GM21529 (cell line): Measurements from ENCODE around the gene KREMEN1.
"Not testable (repeated sequence)": the region's sequence is repeated elsewhere in the genome, so short reads cannot be mapped to it uniquely, and the experiment has no call there.

Experiments
- ATAC-seq: cut with Tn5 transposase; IDR thresholded peaks from one replicate; pipeline ENCODE4 v1.9.1; 2021; ENCODE audit not compliant: unreplicated experiment

Gene KREMEN1

DNA sequence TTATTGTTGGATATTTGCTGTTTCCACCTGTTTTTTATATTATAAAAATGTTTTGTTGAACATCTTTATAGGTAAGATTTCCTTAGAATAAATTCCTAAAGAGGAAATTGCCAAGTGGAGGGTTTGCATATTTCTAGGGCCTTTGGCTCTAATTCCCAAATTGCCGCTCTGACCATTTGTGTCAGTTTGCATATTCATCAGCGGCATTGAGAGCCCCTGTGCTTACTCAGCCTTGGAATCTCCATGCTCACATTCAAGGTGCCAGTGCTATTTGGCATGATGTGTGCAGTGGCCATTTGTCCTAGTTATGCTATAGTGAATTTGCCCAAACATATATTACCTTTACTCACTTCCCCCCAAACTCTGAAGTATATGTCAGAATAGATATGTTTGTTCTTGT is 25.5 kb downstream of the KREMEN1 start:
- ATAC-seq = no peak

DNA sequence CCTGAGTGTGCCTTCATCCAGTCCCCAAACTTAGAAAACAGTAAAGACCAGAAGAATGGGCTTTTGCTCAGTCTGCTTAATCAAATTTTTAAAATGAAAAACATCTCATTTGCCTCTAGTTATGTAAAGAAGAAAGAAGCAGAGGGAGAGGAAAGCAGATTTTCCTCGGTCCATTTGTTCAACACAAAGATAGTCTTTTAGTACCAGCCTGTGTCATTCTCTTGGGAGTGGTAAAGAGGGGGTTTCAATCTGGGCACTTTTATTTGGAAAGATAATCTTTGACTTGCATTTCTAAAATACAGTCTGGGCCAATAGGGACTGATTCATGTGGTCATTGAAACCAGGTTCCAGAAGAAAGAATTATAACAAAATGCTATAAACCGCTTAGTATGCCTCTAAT is 29.5 kb downstream of the KREMEN1 start:
- ATAC-seq = no peak

DNA sequence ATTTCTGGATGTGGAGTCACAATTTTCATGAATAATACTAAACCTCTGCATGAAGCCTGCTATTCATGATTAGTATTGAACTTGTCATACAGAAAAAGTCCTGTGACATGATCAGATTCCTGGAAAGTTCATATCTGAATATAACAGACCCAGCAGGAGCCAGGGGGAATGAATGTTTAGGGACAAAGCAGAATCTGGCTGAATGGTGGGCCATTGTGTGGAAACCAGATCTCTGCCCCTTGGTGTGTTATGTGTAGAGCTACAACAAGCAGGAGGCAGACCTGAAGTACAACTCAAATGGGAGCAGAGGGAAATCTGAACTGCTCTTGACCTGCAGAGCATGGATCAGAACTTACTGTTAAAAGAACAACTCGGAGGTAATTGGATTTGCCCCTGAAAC is 30.3 kb downstream of the KREMEN1 start:
- ATAC-seq = no peak

DNA sequence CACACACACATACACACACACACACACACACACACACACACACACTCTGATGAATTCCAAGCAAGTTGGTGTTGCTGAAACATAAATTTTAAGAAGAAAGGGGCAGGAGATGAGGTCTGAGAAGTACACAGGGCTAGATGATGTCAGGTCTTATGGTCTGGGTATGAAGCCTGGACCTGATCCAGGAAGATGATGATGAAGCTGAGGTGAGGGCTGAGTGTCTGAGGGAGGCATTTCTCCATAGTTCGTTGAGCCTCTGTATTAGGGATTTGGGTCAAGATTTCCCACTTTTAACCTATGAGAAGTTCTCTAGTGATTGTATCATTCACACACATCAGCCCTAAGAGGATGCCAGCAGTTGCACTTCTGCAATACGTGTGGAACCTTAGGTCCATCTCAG is 32.6 kb downstream of the KREMEN1 start:
- no peak for ATAC-seq

DNA sequence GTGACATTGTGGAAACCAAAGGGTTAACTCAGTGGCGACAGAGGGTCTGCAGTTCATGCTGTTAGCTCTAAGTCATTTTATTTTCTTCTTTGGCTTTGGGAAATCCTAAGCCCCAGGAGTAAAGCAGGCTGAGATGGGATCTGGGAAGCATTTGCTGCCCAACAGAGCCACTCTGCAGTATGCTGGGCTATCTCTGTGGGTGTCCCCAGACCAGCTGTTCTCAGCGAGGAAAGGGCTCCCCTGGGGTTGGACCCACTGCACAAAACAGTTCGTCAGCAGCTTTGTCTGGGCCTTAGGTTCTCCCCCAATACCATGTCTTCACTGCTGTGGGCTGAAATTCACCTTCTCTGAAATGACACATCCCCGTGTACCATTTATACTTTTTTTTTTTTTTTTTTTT is 34.0 kb downstream of the KREMEN1 start:
- no peak for ATAC-seq

DNA sequence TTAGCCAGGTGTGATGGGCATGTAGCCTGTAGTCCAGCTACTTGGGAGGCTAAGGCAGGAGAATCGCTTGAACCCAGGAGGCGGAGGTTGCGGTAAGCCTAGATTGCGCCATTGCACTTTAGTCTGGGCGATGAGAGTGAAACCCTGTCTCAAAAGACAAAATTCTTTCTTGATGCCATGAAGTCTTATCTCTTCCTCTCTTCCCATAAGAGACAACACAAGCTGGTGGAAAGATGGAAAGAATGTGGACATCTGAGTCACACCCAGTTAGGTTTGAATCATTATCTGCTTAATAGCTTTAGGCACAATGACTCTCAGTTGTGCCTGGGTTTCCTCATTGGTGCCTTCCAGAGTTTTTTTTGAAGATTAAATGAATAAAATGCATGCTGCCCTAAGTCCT is 35.3 kb downstream of the KREMEN1 start:
- no peak for ATAC-seq

DNA sequence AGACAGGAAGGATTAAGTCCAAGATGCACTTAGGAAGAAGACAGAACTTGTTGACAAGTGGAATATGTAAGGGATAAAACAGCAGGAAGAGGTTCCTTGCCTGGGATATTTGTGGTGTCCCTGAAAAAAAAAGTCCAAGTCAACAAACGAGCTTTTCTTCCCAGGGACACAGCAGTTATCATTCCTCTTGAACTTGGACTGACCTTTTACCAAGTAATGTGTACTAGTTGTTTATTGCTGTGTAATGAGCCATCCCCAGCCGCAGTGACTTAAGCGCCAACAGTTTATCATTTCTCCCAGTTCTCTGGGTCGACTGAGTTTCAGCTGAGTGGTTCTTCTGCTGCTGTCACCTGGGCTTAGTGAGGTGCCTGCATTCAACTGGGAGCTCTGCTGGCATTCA is 37.0 kb downstream of the KREMEN1 start:
- no peak for ATAC-seq

DNA sequence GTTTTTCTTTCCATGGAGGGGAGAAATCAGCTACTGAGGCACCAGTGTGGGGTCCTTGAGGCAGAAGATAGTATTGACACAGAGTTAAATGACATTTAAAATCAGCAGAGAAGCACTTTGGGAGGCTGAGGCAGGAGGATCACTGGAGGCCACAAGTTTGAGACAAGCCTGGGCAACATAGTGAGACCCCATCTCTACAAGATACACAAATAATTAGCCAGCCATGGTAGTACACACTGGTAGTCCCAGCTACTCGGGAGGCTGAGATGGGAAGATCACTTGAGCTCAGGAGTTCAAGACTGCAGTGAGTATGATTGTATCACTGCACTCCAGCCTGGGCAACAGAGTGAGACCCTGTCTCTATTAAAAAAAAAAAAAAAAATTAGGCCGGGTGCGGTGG is 38.1 kb downstream of the KREMEN1 start:
- ATAC-seq = no peak

DNA sequence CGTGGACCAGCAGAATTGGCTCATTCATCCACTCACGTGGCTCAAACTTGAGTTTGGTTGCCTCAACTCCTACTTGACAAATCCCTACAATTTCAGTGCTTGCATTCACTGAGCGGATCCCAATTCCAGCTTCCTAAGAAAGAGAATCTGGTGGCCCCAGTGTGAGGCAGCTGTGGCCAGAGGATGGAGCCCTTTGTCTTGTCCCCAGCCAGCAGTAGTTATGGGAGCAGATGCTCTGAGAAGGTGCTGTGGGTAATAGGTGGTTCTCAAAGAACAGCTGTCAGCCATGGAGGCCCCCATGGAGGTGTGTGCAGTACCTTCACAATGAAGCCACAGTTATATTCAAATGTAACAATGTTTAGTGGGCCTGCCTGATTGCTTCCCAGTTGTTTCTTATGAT is 39.3 kb downstream of the KREMEN1 start:
- no peak for ATAC-seq

DNA sequence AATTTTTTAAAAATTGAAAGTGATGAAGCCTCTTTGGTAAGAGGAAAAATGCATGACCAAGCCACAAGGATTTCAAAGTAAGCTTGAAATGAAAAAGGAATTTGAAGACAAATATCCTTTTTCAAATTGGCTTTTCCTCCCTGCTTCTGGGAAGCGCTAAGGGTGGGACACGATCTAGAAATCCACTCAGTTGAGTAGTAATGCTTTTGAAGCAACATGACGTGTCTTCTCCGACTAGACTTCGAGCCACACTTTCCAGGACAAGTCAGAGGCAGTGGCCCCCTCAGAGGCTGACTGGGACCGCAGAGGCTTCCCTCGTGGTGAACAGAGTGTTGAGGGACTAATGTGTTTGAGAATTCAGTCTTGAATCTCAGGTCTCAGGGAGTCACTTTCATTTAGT is 39.8 kb downstream of the KREMEN1 start:
- no peak for ATAC-seq

DNA sequence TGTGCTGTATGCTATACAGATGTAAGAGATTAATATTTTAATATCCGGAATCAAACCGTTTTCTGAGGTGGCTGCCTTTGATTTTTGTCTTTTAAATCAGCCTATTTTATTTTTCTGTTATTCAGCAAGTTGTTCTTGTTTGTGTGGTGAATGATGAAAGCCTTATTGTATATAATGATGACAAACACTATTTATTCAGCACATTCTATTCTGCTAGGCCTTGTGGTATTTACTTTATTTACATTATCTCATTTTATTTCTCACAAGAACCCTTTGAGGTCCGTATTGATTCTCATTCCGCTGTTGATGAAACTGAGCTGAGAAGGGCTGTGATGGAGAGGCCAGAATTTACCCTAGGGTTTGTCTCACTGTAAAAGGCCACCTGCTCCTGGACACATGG is 40.5 kb downstream of the KREMEN1 start:
- no peak for ATAC-seq

DNA sequence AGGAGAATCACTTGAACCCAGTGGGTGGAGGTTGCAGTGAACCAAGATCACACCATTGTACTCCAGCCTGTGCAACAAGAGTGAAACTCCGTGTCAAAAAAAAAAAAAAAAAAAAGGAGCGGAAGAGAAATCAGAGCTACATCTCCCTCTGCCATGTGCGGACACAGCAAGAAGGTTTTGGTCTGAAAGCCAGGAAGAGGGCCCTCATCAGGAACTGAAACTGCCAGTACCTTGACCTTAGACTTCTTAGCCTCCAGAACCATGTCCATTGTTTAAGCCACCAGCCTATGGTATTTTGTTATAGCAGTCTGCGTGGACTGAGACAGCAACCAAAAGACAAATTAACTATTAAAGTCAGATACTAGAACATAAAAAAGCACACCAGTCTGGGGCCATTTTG is 41.6 kb downstream of the KREMEN1 start:
- no peak for ATAC-seq

DNA sequence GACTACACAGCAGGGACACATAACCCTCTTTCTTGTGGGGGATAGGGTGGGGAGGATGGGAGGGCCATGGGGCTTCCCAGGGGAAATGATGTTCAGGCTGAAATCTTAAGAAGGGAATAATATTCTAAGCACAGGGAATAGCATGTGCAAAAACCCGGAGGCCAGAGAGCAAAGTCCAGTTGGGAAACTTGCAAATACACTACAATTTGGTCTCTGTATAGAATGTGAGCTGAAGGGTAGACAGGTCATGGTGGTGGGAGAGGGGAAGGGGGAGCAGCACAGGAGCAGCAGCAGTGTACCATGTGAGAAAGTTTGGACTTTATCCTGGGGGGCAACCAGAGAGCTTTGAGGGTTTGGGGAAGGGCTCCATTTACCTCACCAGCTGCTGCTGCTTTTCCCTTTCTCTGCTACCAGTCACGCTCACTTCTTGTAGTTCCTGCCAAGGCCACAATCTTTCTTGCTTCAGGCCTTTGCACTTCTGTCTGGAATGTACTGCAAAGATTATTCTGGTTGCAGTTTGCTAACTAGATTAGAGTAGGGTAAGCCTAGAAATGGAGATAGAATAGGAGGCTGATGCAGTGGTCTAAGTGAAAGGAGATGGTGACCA is 43.0 kb downstream of the KREMEN1 start:
- ATAC-seq = no peak

DNA sequence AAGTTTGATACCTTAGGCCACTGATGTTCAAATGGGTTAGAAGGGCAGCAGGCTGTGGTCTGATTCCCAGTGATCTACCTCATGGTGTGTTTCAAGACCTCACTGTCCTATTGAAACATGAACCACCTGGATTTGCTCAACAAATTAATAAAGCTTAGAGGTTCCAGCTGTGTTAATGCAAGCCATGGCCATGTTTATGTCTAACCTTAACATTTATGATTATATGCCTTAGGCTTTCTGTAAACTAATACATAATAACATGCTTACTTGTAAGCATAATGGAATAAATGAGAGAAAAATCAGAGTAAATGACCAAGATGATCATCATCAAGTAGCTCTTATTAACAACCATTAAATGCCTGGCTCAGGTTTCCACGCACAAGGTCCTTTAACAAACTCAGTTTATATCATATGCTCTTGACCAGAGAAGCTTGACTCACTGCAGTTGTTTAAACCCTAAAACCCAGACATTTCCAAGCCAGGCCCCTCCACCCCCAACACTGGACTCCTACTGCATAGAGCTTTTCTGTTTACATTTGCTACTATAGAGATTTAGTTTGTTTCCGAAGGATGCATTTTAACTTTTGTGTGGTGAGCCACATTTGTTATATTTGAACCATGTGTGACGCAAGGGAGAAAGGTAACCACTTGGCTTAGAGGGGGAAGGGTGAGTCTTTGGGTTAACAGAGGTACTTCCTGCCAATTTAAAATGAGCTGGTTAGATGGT is 43.7 kb downstream of the KREMEN1 start:
- no peak for ATAC-seq

DNA sequence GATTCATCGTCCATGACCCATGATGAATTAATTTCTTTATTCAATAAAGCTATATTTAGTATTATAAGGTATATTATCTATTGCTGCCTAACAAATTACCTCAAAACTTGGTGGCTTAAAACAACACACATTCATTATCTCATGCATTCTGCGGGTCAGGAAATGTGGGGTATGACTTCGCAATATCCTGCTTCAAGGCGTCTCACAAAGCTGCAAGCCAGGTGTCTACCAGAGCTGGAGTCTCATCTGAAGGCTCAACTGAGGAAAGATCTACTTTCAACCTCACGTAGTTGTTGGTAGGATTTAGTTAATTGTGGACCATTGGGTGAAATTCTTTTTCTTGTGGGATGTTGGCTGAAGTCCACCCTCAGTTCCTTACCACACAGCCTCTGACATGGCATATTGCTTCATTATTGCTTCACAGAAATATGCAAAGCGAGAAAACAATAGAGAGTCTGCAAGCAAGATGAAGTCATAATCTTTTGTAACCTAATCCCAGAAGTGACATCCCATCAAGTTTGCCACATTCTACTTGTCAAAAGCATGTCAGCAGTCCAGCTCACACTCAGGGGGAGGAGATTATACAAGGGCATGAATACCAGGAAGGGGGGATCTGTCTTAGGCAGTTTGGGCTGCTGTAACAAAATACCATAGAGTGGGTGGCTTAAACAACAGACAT is 45.1 kb downstream of the KREMEN1 start:
- ATAC-seq = no peak

DNA sequence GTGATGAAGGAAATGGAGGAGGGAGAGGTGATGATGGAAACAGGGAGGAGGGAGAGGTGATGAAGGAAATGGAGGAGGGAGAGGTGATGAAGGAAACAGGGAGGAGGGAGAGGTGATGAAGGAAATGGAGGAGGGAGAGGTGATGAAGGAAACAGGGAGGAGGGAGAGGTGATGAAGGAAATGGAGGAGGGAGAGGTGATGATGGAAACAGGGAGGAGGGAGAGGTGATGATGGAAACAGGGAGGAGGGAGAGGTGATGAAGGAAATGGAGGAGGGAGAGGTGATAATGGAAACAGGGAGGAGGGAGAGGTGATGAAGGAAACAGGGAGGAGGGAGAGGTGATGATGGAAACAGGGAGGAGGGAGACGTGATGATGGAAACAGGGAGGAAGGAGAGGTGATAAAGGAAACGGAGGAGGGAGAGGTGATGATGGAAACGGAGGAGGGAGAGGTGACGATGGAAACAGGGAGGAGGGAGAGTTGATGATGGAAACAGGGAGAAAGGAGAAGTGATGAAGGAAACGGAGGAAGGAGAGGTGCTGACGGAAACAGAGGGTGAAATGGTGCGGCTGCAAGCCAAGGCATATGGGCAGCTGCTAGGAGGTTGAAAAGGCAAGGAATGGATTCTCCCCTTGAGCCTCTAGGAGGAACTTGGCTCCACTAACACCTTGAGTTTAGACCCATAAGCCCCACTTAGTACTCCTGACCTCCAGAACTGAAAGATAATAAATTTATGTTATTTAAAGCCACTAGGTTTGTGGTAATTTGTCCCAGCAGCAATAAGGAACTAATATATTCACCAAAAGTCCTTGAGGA is 47.5 kb downstream of the KREMEN1 start:
- ATAC-seq = not testable (repeated sequence)

DNA sequence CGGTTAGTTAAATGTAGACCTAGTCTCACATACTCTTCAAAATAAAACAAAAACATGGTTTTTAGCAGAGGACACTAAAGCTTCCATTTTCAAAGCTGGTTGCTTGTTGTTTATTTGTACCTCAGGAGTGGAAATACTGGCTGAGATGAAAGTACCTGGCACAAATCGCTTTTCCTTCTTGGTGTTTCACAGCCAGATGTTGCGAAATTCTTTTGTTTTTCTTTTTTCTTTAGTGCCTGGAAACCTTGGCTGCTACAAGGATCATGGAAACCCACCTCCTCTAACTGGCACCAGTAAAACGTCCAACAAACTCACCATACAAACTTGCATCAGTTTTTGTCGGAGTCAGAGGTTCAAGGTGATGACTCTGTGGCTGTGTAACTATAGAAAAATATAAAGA is 48.3 kb downstream of the KREMEN1 start:
- no peak for ATAC-seq

DNA sequence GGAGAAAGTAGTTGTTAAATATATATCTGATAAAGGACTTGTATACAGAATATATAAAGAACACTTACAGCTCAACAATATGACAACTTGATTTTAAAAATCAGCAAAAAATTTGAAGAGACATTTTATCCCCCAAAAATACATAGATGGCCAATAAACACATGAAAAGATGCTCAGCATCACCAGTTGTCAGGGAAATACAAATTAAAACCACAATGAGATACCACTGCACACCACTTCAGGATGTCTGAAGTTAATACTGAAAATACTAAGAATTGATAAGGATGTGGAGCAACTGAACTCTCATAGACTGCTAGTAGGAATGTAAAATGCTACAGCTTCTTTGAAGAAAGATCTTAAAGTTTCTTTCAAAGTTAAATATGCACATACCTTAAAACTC is 49.2 kb downstream of the KREMEN1 start:
- no peak for ATAC-seq

DNA sequence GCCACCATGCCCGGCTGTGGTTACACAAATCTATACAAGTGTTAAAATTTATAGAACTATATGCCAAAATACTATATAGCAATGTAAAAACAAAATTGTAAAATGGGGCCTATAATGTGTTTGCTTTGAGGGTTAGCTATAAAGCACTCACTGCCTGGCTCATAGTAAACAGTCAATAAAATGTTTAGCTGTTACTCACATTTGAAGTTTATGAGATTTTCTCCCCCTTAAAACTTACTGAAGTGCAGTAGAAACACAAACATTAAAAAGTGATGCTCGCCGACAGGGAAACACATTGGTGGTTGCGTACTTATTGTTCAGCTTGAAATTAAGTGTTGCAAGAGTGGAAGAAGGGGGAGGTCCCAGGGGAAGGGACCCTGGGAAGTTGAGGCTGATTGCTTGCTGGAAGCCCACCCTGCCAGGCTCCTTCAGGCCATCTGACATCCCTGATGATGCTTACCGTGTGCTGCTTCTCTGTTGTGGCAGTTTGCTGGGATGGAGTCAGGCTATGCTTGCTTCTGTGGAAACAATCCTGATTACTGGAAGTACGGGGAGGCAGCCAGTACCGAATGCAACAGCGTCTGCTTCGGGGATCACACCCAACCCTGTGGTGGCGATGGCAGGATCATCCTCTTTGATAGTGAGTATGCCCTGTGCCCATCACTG is 52.1 kb downstream of the KREMEN1 start:
- ATAC-seq = no peak

DNA sequence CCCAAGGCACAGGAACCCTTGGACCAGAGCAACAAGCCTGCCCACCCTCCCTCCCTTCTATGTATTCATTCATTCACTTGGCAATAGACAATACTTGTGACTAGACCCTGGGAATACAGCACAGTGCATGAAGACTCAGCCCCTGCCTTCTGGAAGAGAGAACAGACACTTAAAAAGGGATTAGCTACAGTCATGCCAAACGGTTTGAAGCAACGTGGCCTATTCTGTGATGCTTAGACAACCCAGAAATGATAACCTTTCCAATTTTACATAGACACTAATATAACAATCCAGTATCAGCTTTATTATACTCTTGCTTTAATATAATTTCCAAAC is 52.6 kb downstream of the KREMEN1 start:
- no peak for ATAC-seq

DNA sequence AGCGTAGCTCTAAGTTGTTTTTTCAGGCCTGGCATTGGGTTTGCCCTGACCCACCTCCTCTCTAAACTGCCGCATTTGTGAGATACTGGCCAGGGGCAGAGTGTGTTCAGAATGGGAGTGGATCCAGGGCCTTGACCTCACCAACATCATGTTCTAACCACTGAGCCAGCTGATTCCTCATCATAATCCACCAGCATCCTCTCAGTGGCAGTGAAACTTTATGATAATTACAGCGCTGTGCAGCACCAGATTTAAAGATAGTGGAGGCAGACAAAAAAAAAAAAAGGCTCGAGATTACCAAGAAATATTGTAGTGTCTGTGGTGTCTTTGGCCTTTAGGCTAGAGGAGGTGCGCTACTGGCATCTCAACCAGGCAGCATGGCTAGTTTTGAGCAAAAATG is 53.0 kb downstream of the KREMEN1 start:
- ATAC-seq = no peak
